Progenitor cell of endocrine pancreas (in vitro differentiated cells): ENCODE results near the gene CYBA. TPM values are rescaled to one million over a fixed set of nuclear protein-coding genes. Genes with fewer than 3 reads are reported as not detected.

ENCODE experiments used
- DNase-seq: peaks from one replicate; pipeline ENCODE4 v3.0.0; 2021; ENCODE audit warnings: low spot score; ENCODE audit not compliant: unreplicated experiment
- H3K27ac Mint-ChIP-seq: 2 replicates; pipeline ENCODE4 v1.8.0; 2021; ENCODE audit warnings: mild to moderate bottlenecking, moderate library complexity, mixed read lengths
- H3K27me3 Mint-ChIP-seq: 2 replicates; pipeline ENCODE4 v1.8.0; 2021; ENCODE audit warnings: mixed read lengths
- H3K36me3 Mint-ChIP-seq: 2 replicates; pipeline ENCODE4 v1.8.0; 2022; ENCODE audit warnings: mixed read lengths; ENCODE audit not compliant: insufficient read depth
- H3K4me1 Mint-ChIP-seq: 2 replicates; pipeline ENCODE4 v1.8.0; 2021; ENCODE audit warnings: low read depth, mixed read lengths
- H3K4me3 Mint-ChIP-seq: 2 replicates; pipeline ENCODE4 v1.8.0; 2021; ENCODE audit warnings: low read depth, mild to moderate bottlenecking, moderate library complexity, mixed read lengths
- H3K9me3 Mint-ChIP-seq: 2 replicates; pipeline ENCODE4 v1.8.0; 2021; ENCODE audit warnings: low read depth, mixed read lengths
- CTCF ChIP-seq: fragments of 200-600 bp; sonication (generic); IDR thresholded peaks from one replicate; pipeline ENCODE4 v1.5.0; 2021; ENCODE audit warnings: antibody characterized with exemption, mild to moderate bottlenecking; ENCODE audit not compliant: unreplicated experiment
- total RNA-seq: library from RNA; stranded (reverse); gene quantifications from 2 replicates; pipeline ENCODE4 v1.2.1, GENCODE V29; 2021

CYBA gene
- total RNA-seq, 1 donor from 2014 or later = 111 TPM

- TF ChIP-seq CTCF = no peak
- Mint-ChIP-seq H3K9me3 (no peaks in the 10 kb centered on the region), H3K36me3 (peaks cover 6% of the 10 kb centered on the region)
Measured at GRCh38 chr16:88647178-88648070, 3.4 kb downstream of the CYBA start.

GRCh38 chr16:88646345-88647034, 4.4 kb downstream of the CYBA start:
- H3K27me3 Mint-ChIP-seq = no peaks in the 10 kb centered on the region
- H3K27ac Mint-ChIP-seq = no peak overlapping the region
- no peak overlapping the region for H3K4me3 Mint-ChIP-seq
- peaks cover 6% of the 10 kb centered on the region for H3K36me3 Mint-ChIP-seq
- DNase-seq = no peak
- H3K9me3 Mint-ChIP-seq = no peaks in the 10 kb centered on the region
- TF ChIP-seq CTCF = no peak
- peaks cover 4% of the 10 kb centered on the region for H3K4me1 Mint-ChIP-seq

More at GRCh38 chr16:88647178-88648070, 3.4 kb downstream of the CYBA start:
- no peak for DNase-seq
- peaks cover 4% of the 10 kb centered on the region for H3K4me1 Mint-ChIP-seq
- H3K4me3 Mint-ChIP-seq = no peak overlapping the region
- no peak overlapping the region for H3K27ac Mint-ChIP-seq
- no peaks in the 10 kb centered on the region for H3K27me3 Mint-ChIP-seq

GRCh38 chr16:88645941-88646340, 4.9 kb downstream of the CYBA start:
- Mint-ChIP-seq H3K4me3 (no peak overlapping the region), H3K27ac (no peak overlapping the region), H3K4me1 (peaks cover 4% of the 10 kb centered on the region), H3K27me3 (no peaks in the 10 kb centered on the region), H3K36me3 (peaks cover 6% of the 10 kb centered on the region), H3K9me3 (no peaks in the 10 kb centered on the region)
- no peak for DNase-seq
- no peak for TF ChIP-seq CTCF

- Mint-ChIP-seq H3K36me3 (peaks cover 6% of the 10 kb centered on the region), H3K27me3 (peaks cover 2% of the 10 kb centered on the region), H3K27ac (no peak overlapping the region), H3K4me3 (no peak overlapping the region), H3K9me3 (no peaks in the 10 kb centered on the region), H3K4me1 (peaks cover 4% of the 10 kb centered on the region)
- no peak for DNase-seq
- no peak for TF ChIP-seq CTCF
Measured at GRCh38 chr16:88645455-88645854, 5.4 kb downstream of the CYBA start.

- H3K36me3 Mint-ChIP-seq = peaks cover 4% of the 10 kb centered on the region
- no peak overlapping the region for H3K4me3 Mint-ChIP-seq
- no peaks in the 10 kb centered on the region for H3K9me3 Mint-ChIP-seq
- no peak overlapping the region for H3K27ac Mint-ChIP-seq
- TF ChIP-seq CTCF = no peak
- H3K4me1 Mint-ChIP-seq = no peaks in the 10 kb centered on the region
- DNase-seq = no peak
- H3K27me3 Mint-ChIP-seq = peaks cover 8% of the 10 kb centered on the region
Measured at GRCh38 chr16:88643644-88643932, 7.3 kb downstream of the CYBA start.
